Endodermal cell (in vitro differentiated cells): ENCODE measurements around the gene ZFP3. TPM values are rescaled to one million over a fixed set of nuclear protein-coding genes. Genes with fewer than 3 reads are reported as not detected.

Experiments
- DNase-seq: peaks from one replicate; pipeline ENCODE4 v3.0.0-alpha.2; 2017
- H3K27ac ChIP-seq: 2 replicates; pipeline ENCODE4 v1.5.1; 2013; ENCODE audit warnings: mild to moderate bottlenecking, low read depth, low read length, moderate library complexity
- H3K27me3 ChIP-seq: 2 replicates; pipeline ENCODE4 v1.6.1; 2013; ENCODE audit warnings: mild to moderate bottlenecking, low read length, moderate library complexity; ENCODE audit not compliant: insufficient read depth, control insufficient read depth, poor library complexity, severe bottlenecking
- H3K36me3 ChIP-seq: 2 replicates; pipeline ENCODE4 v1.7.0; 2013; ENCODE audit warnings: mild to moderate bottlenecking, low read length, moderate library complexity; ENCODE audit not compliant: control insufficient read depth, insufficient read depth
- H3K4me1 ChIP-seq: one replicate; pipeline ENCODE4 v1.7.0; 2013; ENCODE audit warnings: low read length; ENCODE audit not compliant: control insufficient read depth, insufficient read depth
- H3K4me3 ChIP-seq: 2 replicates; pipeline ENCODE4 v1.5.1; 2013; ENCODE audit warnings: mild to moderate bottlenecking, low read length, moderate library complexity
- H3K9ac ChIP-seq: 2 replicates; pipeline ENCODE4 v1.6.1; 2013; ENCODE audit warnings: mild to moderate bottlenecking, low read length, moderate library complexity; ENCODE audit not compliant: poor library complexity, severe bottlenecking; ENCODE audit errors: extremely low read depth
- H3K9me3 ChIP-seq: 2 replicates; pipeline ENCODE4 v1.6.1; 2013; ENCODE audit warnings: mild to moderate bottlenecking, low read length, moderate library complexity; ENCODE audit not compliant: control insufficient read depth
- H3K27ac Mint-ChIP-seq: 2 replicates; pipeline ENCODE4 v1.8.0; 2020; ENCODE audit warnings: mixed read lengths
- H3K27me3 Mint-ChIP-seq: 2 replicates; pipeline ENCODE4 v1.8.0; 2021; ENCODE audit warnings: mild to moderate bottlenecking, mixed read lengths; ENCODE audit not compliant: insufficient read depth
- H3K36me3 Mint-ChIP-seq: 2 replicates; pipeline ENCODE4 v1.8.0; 2020; ENCODE audit warnings: low read depth, mixed read lengths
- H3K4me1 Mint-ChIP-seq: 2 replicates; pipeline ENCODE4 v1.8.0; 2020; ENCODE audit warnings: mixed read lengths
- H3K4me3 Mint-ChIP-seq: 2 replicates; pipeline ENCODE4 v1.8.0; 2020; ENCODE audit warnings: mild to moderate bottlenecking, moderate library complexity, mixed read lengths
- H3K9me3 Mint-ChIP-seq: 2 replicates; pipeline ENCODE4 v1.8.0; 2020; ENCODE audit warnings: mild to moderate bottlenecking, mixed read lengths
- CTCF ChIP-seq: fragments of 200-600 bp; sonication (generic); conservative IDR thresholded peaks from 2 replicates; pipeline ENCODE4 v1.5.0; 2021; ENCODE audit warnings: antibody characterized with exemption, mild to moderate bottlenecking
- WGBS, 2 experiments: methylation state at CpG; one replicate each; pipeline versions ENCODE4 v1.1.5 to v1.1.7; 2013; ENCODE audit warnings: missing lambda C conversion rate in 2 of 2, mixed read lengths in 1 of 2; ENCODE audit not compliant: insufficient coverage in 1 of 2, insufficient read length in 1 of 2; 5-methylcytosine and 5-hydroxymethylcytosine counted together
- total RNA-seq, 2 donors: library from RNA; stranded (reverse); fragmentation: NEBNext Ultra II Directional in 1 of 2; extraction: Animal tissue kit (Norgen Biotek cat#: 25700) in 1 of 2; gene quantifications; 2 replicates in 1 of 2; 3 replicates in 1 of 2; pipeline ENCODE4 v1.2.1, GENCODE V29; 2021

ZFP3 gene
- total RNA-seq, 2 donors from 2014 or later: 0.09 to 1.3 TPM

GRCh38 chr17:5047446-5047845 is 30.8 kb upstream of the ZFP3 start:
- H3K27ac Mint-ChIP-seq: no peak overlapping the region
- peaks cover 1% of the 10 kb centered on the region for H3K27me3 Mint-ChIP-seq
- H3K36me3 Mint-ChIP-seq: no peaks in the 10 kb centered on the region
- H3K9me3 Mint-ChIP-seq: peaks cover 3% of the 10 kb centered on the region
- Histone ChIP-seq H3K9ac (no peak overlapping the region), H3K36me3 (no peaks in the 10 kb centered on the region), H3K4me3 (no peak overlapping the region), H3K4me1 (no peaks in the 10 kb centered on the region), H3K27me3 (no peaks in the 10 kb centered on the region), H3K27ac (no peak overlapping the region), H3K9me3 (no peaks in the 10 kb centered on the region)
- H3K4me3 Mint-ChIP-seq: no peak overlapping the region
- WGBS, 2 experiments: 97 to 100% methylated on average over 1 to 2 of the region's 2 CpGs
- H3K4me1 Mint-ChIP-seq: no peaks in the 10 kb centered on the region
- TF ChIP-seq CTCF: no peak
- DNase-seq: no peak

- peaks cover 8% of the 10 kb centered on the region for H3K27me3 Mint-ChIP-seq
- no peaks in the 10 kb centered on the region for H3K4me1 Mint-ChIP-seq
- H3K27ac Mint-ChIP-seq: no peak overlapping the region
- H3K27ac ChIP-seq: no peak overlapping the region
- no peak overlapping the region for H3K9ac ChIP-seq
- H3K36me3 Mint-ChIP-seq: no peaks in the 10 kb centered on the region
- no peak overlapping the region for H3K4me3 ChIP-seq
- no peaks in the 10 kb centered on the region for H3K4me1 ChIP-seq
- H3K9me3 ChIP-seq: no peaks in the 10 kb centered on the region
- 95% methylated on average over 4 of the region's 5 CpGs for WGBS, 2 experiments
- H3K36me3 ChIP-seq: no peaks in the 10 kb centered on the region
- H3K4me3 Mint-ChIP-seq: no peak overlapping the region
- H3K9me3 Mint-ChIP-seq: no peaks in the 10 kb centered on the region
- no peaks in the 10 kb centered on the region for H3K27me3 ChIP-seq
- TF ChIP-seq CTCF: no peak
- DNase-seq: no peak
Observed at GRCh38 chr17:5049314-5049841, 28.9 kb upstream of the ZFP3 start.

GRCh38 chr17:5050278-5050677 is 28.0 kb upstream of the ZFP3 start:
- Mint-ChIP-seq H3K36me3 (no peaks in the 10 kb centered on the region), H3K4me3 (no peak overlapping the region), H3K4me1 (no peaks in the 10 kb centered on the region), H3K27me3 (peaks cover 8% of the 10 kb centered on the region), H3K27ac (no peak overlapping the region), H3K9me3 (peaks cover 5% of the 10 kb centered on the region)
- no peak overlapping the region for H3K27ac ChIP-seq
- 79 to 81% methylated on average over 6 to 9 of the region's 9 CpGs for WGBS, 2 experiments
- TF ChIP-seq CTCF: no peak
- no peak for DNase-seq
- no peaks in the 10 kb centered on the region for H3K27me3 ChIP-seq
- no peak overlapping the region for H3K9ac ChIP-seq
- H3K9me3 ChIP-seq: peaks cover 4% of the 10 kb centered on the region
- no peak overlapping the region for H3K4me3 ChIP-seq
- no peaks in the 10 kb centered on the region for H3K4me1 ChIP-seq
- no peaks in the 10 kb centered on the region for H3K36me3 ChIP-seq
